ENCODE data around the gene IFNL1. TPM values are rescaled to one million over a fixed set of nuclear protein-coding genes. Genes with fewer than 3 reads are reported as not detected.

Gene IFNL1
- total RNA-seq, 1 experiment from 2014 or later = not detected

- H3K4me1 Mint-ChIP-seq = peaks cover 15% of the 10 kb centered on the region
- H3K9me3 Mint-ChIP-seq = no peaks in the 10 kb centered on the region
- H3K27ac Mint-ChIP-seq = no peak overlapping the region
- peak overlapping the region; percentile 88 for H3K4me3 Mint-ChIP-seq
- ChIA-PET POLR2A (no interaction called here), CTCF (interaction anchor here (1.5 kb wide), 1 partner anchor 75 kb away, joined by 4 read pairs; the partner anchor contains the start of gene IFNL3)
- peaks cover 48% of the 10 kb centered on the region for H3K27me3 Mint-ChIP-seq (ENCODE audit: low read depth)
- no peak for TF ChIP-seq ZBTB21 (CRISPR knock-in tag; IDR thresholded peaks at IDR 0.05; ENCODE audit: borderline replicate concordance)
- TF ChIP-seq, protein P1, sequence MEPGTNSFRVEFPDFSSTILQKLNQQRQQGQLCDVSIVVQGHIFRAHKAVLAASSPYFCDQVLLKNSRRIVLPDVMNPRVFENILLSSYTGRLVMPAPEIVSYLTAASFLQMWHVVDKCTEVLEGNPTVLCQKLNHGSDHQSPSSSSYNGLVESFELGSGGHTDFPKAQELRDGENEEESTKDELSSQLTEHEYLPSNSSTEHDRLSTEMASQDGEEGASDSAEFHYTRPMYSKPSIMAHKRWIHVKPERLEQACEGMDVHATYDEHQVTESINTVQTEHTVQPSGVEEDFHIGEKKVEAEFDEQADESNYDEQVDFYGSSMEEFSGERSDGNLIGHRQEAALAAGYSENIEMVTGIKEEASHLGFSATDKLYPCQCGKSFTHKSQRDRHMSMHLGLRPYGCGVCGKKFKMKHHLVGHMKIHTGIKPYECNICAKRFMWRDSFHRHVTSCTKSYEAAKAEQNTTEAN (CRISPR knock-in tag; IDR thresholded peaks at IDR 0.05) = no peak
- peaks cover 3% of the 10 kb centered on the region; the same call in 1 of the 2 replicates for H3K36me3 Mint-ChIP-seq
- DNase-seq (ENCODE audit: low spot score) (no peak), ATAC-seq (no peak)
These were observed 23.7 kb downstream of the IFNL1 start for GRCh38 chr19:39319892-39320248.

DNA sequence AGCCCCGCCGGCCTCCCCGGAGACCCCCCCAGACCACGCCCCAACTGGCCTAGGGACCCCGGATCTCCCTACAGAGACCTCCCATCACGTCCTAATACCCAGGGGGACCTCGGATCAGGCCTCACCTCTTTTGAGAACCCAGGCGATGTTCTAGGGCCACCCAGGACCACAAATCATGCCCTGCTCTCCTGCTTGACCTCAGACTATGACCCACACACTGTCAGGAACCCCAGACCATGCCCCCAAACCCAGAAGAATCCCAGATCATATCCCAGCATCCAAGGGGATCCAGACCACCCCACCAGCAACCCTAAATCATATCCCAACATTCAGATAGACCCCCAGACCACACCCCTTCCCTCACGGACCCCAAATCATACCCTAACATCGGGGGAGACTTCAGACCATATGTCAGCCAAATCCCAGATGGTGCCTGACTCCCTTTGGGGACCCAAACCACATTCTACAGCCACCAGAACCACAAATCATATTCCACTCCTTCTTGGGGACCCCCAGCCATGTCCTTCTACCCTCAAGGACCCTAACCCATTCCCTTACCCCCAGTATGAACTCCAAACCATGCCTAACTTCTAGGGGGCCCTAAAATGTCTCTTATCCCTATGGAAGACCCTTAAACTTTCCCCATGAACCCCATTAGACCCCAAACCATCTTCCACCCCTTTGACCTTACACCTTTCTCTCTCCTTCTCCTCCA is 25.1 kb downstream of the IFNL1 start:
- ATAC-seq = no peak
- Mint-ChIP-seq H3K9me3 (0 out of 2 replicates have a peak, but pooled peaks cover under 1% of the 10 kb centered on the region), H3K4me1 (peaks cover 15% of the 10 kb centered on the region), H3K4me3 (peak overlapping the region; percentile 79), H3K27ac (peak overlapping the region; percentile 85; the same call in 1 of the 2 replicates), H3K27me3 (ENCODE audit: low read depth) (peaks cover 48% of the 10 kb centered on the region), H3K36me3 (no peaks in the 10 kb centered on the region)
- CTCF ChIA-PET = interaction anchor here (0.5 to 1.5 kb wide), 3 partner anchors 11 to 77 kb away, joined by 3 to 7 read pairs (median 4); partner anchors contain the start of genes IFNL3 and IFNL4
- POLR2A ChIA-PET = no interaction called here
- TF ChIP-seq ERG (CRISPR knock-in tag; IDR thresholded peaks at IDR 0.05) = no peak
- TF ChIP-seq, protein P1 (CRISPR knock-in tag; IDR thresholded peaks at IDR 0.05) = no peak
- no peak for TF ChIP-seq ATF1 (CRISPR knock-in tag; IDR thresholded peaks at IDR 0.05)
- TF ChIP-seq PRRX2 (CRISPR knock-in tag; IDR thresholded peaks at IDR 0.05) = no peak
- TF ChIP-seq ZNF317 (CRISPR knock-in tag; IDR thresholded peaks at IDR 0.05; ENCODE audit: borderline replicate concordance, low read depth) = no peak
- no peak for TF ChIP-seq ESRRA (CRISPR knock-in tag; IDR thresholded peaks at IDR 0.05; ENCODE audit: borderline replicate concordance)
- TF ChIP-seq NR3C1 (CRISPR knock-in tag; conservative IDR thresholded peaks at IDR 0.05; ENCODE audit: low read depth) = no peak
- TF ChIP-seq TEAD4 (CRISPR knock-in tag; IDR thresholded peaks at IDR 0.05) = no peak
- TF ChIP-seq MYBL2 (CRISPR knock-in tag; IDR thresholded peaks at IDR 0.05) = no peak
- DNase-seq (ENCODE audit: low spot score) = no peak

- 0 out of 2 replicates have a peak, but pooled peaks cover 3% of the 10 kb centered on the region for H3K9me3 Mint-ChIP-seq
- DNase-seq (ENCODE audit: low spot score) (no peak), ATAC-seq (no peak)
- H3K4me3 Mint-ChIP-seq = peak overlapping the region; percentile 79
- H3K36me3 Mint-ChIP-seq = no peaks in the 10 kb centered on the region
- ChIA-PET CTCF (no interaction called here), POLR2A (no interaction called here)
- H3K27ac Mint-ChIP-seq = no peak overlapping the region
- peaks cover 48% of the 10 kb centered on the region for H3K27me3 Mint-ChIP-seq (ENCODE audit: low read depth)
- H3K4me1 Mint-ChIP-seq = peaks cover 15% of the 10 kb centered on the region
- no peak for TF ChIP-seq CREM (CRISPR knock-in tag; IDR thresholded peaks at IDR 0.05)
- TF ChIP-seq, protein P2, sequence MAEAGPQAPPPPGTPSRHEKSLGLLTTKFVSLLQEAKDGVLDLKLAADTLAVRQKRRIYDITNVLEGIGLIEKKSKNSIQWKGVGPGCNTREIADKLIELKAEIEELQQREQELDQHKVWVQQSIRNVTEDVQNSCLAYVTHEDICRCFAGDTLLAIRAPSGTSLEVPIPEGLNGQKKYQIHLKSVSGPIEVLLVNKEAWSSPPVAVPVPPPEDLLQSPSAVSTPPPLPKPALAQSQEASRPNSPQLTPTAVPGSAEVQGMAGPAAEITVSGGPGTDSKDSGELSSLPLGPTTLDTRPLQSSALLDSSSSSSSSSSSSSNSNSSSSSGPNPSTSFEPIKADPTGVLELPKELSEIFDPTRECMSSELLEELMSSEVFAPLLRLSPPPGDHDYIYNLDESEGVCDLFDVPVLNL (CRISPR knock-in tag; IDR thresholded peaks at IDR 0.05; ENCODE audit: borderline replicate concordance, low read depth) = no peak
- TF ChIP-seq FOXK1 (CRISPR knock-in tag; IDR thresholded peaks at IDR 0.05) = no peak
- TF ChIP-seq TP53 (CRISPR knock-in tag; IDR thresholded peaks at IDR 0.05) = no peak
- no peak for TF ChIP-seq MYBL2 (CRISPR knock-in tag; IDR thresholded peaks at IDR 0.05)
- no peak for TF ChIP-seq ERG (CRISPR knock-in tag; IDR thresholded peaks at IDR 0.05)
- no peak for TF ChIP-seq ZNF219 (CRISPR knock-in tag; IDR thresholded peaks at IDR 0.05; ENCODE audit: borderline replicate concordance)
- no peak for TF ChIP-seq MLX (CRISPR knock-in tag; IDR thresholded peaks at IDR 0.05)
- TF ChIP-seq, protein P3, sequence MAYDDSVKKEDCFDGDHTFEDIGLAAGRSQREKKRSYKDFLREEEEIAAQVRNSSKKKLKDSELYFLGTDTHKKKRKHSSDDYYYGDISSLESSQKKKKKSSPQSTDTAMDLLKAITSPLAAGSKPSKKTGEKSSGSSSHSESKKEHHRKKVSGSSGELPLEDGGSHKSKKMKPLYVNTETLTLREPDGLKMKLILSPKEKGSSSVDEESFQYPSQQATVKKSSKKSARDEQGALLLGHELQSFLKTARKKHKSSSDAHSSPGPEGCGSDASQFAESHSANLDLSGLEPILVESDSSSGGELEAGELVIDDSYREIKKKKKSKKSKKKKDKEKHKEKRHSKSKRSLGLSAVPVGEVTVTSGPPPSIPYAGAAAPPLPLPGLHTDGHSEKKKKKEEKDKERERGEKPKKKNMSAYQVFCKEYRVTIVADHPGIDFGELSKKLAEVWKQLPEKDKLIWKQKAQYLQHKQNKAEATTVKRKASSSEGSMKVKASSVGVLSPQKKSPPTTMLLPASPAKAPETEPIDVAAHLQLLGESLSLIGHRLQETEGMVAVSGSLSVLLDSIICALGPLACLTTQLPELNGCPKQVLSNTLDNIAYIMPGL (CRISPR knock-in tag; IDR thresholded peaks at IDR 0.05) = no peak
- no peak for TF ChIP-seq ZNF396 (CRISPR knock-in tag; IDR thresholded peaks at IDR 0.05; ENCODE audit: borderline replicate concordance)
- no peak for TF ChIP-seq USF2 (CRISPR knock-in tag; IDR thresholded peaks at IDR 0.05)
- TF ChIP-seq KAT7 (CRISPR knock-in tag; IDR thresholded peaks at IDR 0.05; ENCODE audit: borderline replicate concordance) = no peak
These were observed 25.6 kb downstream of the IFNL1 start for GRCh38 chr19:39321832-39322176.

All from WTC11 (cell line).